Kidney (tissue), 14 donors: Measurements from ENCODE around the gene ZDHHC3. TPM values are rescaled to one million over a fixed set of nuclear protein-coding genes. Genes with fewer than 3 reads are reported as not detected.
A peak's percentile ranks its signal among the peaks of the same experiment; 100 is the strongest.

Source experiments
- DNase-seq, 5 donors: peaks; one replicate each; pipeline ENCODE4 v3.0.0-alpha.2; 2013 to 2020
- FAIRE-seq: peaks from 2 replicates; lab custom pipeline; 2012; peaks lifted over from hg19 to GRCh38; lab: Jason Lieb, UNC
- H3K27ac ChIP-seq, 2 donors: one replicate each; pipeline ENCODE4 v1.7.0; 2013; ENCODE audit warnings: low read depth in 2 of 2, low read length in 2 of 2, inconsistent platforms in 1 of 2
- H3K27me3 ChIP-seq: one replicate; pipeline ENCODE4 v1.7.1; 2013; ENCODE audit warnings: low read length, inconsistent platforms; ENCODE audit not compliant: control insufficient read depth, insufficient read depth
- H3K36me3 ChIP-seq, 3 donors: one replicate each; pipeline versions ENCODE4 v1.7.0 to v1.7.1; 2013; ENCODE audit warnings: low read length in 3 of 3, control low read depth in 1 of 3, inconsistent platforms in 1 of 3; ENCODE audit not compliant: insufficient read depth in 3 of 3, control insufficient read depth in 2 of 3
- H3K4me1 ChIP-seq, 3 donors: one replicate each; pipeline versions ENCODE4 v1.7.0 to v1.7.1; 2013; ENCODE audit warnings: low read length in 3 of 3, inconsistent platforms in 1 of 3, low read depth in 1 of 3; ENCODE audit not compliant: control insufficient read depth in 2 of 3, insufficient read depth in 2 of 3
- H3K4me3 ChIP-seq, 3 donors: one replicate each; pipeline versions ENCODE4 v1.7.0 to v1.8.1; 2013; ENCODE audit warnings: low read length in 3 of 3, control low read depth in 1 of 3, inconsistent platforms in 1 of 3
- H3K9ac ChIP-seq, 3 donors: one replicate each; pipeline versions ENCODE4 v1.7.0 to v1.7.1; 2013; ENCODE audit warnings: low read length in 3 of 3, control low read depth in 1 of 3, inconsistent platforms in 1 of 3
- H3K9me3 ChIP-seq, 3 donors: one replicate each; pipeline versions ENCODE4 v1.7.0 to v1.7.1; 2013; ENCODE audit warnings: low read length in 3 of 3, control low read depth in 1 of 3, inconsistent platforms in 1 of 3; ENCODE audit not compliant: control insufficient read depth in 2 of 3, insufficient read depth in 1 of 3
- intact Hi-C: fragments of 100-400 bp; cut with DNase I; formaldehyde crosslinking; loops from one replicate; pipeline ENCODE4 v1.11.1; 2022
- polyA plus RNA-seq: library from polyadenylated mRNA; stranded (reverse); fragments of 350-450 nt; fragmentation: Illumina TruSeq; extraction: RNeasy Lipid Tissue Mini Kit (QIAGEN cat#74804); gene quantifications from one replicate; pipeline ENCODE4 v1.2.3, GENCODE V29; 2014; ENCODE audit warnings: low read depth, low replicate concordance; ENCODE audit not compliant: insufficient read depth
- total RNA-seq: library from RNA; stranded (reverse); fragmentation: NEBNext Ultra II Directional; extraction: Animal tissue kit (Norgen Biotek cat#: 25700); gene quantifications from one replicate; pipeline ENCODE4 v1.2.1, GENCODE V29; 2021
- TF ChIP-seq, protein P1 (sequence below): IDR thresholded peaks from 3 replicates; pipeline ENCODE4 v1.5.1; 2012; ENCODE audit warnings: mild to moderate bottlenecking, moderate library complexity, borderline replicate concordance; ENCODE audit not compliant: insufficient read depth; ENCODE audit errors: extremely low read depth
- donor health status: control.
- donor health status: control.
- donor health status: control.
- donor health status: control.
- donor health status: control.
- donor health status: DM: yes; HTN: yes; CAD: no.
- donor health status: Normal renal cell carcinoma (clear cell type).

The ZDHHC3 gene
- total and polyA plus RNA-seq, 2 donors from 2014 or later, result 60.2 to 71.5 TPM

DNA sequence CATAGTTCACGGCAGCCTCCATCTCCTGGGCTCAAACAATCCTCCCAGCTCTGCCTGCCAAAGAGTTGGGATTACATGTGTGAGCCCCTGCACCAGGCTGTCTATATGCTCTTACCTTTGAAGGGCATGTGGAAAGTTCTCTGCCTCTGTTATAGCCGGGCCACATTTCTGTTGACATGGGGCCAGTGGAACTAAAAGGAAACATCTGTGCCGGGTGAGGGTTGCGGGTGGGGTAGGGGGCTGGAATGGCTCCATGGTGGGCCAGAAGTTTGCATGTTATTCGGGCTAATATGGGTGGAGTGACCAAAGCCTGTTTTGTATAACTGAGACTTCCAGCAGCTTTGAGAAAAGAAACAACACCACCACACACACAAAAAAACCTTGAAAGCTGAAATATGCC lies 41.8 kb upstream of the ZDHHC3 start:
- Histone ChIP-seq H3K27ac (no peak overlapping the region), H3K9ac (no peak overlapping the region), H3K27me3 (no peaks in the 10 kb centered on the region), H3K4me3 (no peak overlapping the region), H3K36me3 (peaks cover 0 to 2% (median 0%) of the 10 kb centered on the region in 3 donors), H3K4me1 (peaks cover 0 to 5% (median 2%) of the 10 kb centered on the region in 3 donors), H3K9me3 (no peaks in the 10 kb centered on the region)
- TF ChIP-seq, protein P1, sequence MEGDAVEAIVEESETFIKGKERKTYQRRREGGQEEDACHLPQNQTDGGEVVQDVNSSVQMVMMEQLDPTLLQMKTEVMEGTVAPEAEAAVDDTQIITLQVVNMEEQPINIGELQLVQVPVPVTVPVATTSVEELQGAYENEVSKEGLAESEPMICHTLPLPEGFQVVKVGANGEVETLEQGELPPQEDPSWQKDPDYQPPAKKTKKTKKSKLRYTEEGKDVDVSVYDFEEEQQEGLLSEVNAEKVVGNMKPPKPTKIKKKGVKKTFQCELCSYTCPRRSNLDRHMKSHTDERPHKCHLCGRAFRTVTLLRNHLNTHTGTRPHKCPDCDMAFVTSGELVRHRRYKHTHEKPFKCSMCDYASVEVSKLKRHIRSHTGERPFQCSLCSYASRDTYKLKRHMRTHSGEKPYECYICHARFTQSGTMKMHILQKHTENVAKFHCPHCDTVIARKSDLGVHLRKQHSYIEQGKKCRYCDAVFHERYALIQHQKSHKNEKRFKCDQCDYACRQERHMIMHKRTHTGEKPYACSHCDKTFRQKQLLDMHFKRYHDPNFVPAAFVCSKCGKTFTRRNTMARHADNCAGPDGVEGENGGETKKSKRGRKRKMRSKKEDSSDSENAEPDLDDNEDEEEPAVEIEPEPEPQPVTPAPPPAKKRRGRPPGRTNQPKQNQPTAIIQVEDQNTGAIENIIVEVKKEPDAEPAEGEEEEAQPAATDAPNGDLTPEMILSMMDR, result no peak
- intact Hi-C loops, result no loop called here
- no peak for DNase-seq
- FAIRE-seq, result no peak

DNA sequence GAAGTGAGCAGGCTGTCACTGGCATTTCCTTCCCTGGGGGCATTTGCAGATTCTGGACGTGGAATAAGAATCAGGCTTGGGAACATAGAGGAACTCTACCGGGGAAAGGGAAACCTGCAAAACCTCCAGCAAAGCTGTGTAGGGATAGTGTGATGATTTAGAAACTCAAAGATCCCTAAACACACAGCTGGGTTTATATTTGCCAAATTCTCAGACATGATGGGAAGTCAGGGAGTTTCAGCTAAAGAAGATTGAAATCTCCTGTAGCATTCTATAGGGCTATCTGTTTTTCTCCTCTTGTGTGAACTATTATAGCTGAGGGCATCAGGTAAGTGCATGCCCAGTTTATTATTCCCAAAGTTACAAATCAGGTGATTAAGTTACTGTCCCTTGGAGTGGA lies 40.9 kb upstream of the ZDHHC3 start:
- TF ChIP-seq, protein P1, result no peak
- Histone ChIP-seq H3K9me3 (no peaks in the 10 kb centered on the region), H3K36me3 (peaks cover 0 to 5% (median 3%) of the 10 kb centered on the region in 3 donors), H3K9ac (no peak overlapping the region), H3K4me1 (peaks cover 0 to 11% (median 11%) of the 10 kb centered on the region in 3 donors), H3K27ac (no peak overlapping the region), H3K4me3 (no peak overlapping the region), H3K27me3 (no peaks in the 10 kb centered on the region)
- DNase-seq (no peak), FAIRE-seq (no peak)
- intact Hi-C loops, result no loop called here

DNA sequence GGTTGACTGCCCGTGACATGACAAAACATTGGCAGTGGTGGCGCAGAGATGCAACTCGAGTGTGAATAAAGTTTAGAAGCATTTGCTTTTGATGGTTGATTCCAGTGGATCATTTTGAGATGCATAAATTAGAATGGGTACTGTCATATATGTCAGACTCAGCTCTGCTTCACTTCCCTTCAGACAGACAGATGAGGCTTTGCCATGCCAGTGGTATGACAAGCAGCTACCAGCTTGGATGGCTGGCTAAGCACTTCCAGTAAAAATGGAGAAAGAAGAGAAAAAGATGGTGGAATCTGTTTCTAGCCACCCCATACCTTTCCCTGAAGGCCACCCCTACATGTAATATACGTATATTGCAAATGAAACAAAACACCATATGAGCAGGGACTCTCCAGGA lies 36.6 kb upstream of the ZDHHC3 start:
- no peak for FAIRE-seq
- Histone ChIP-seq H3K9me3 (no peaks in the 10 kb centered on the region), H3K36me3 (peaks cover 4 to 8% (median 6%) of the 10 kb centered on the region in 3 donors), H3K27me3 (no peaks in the 10 kb centered on the region), H3K9ac (no peak overlapping the region), H3K27ac (peak overlapping the region; percentile 71), H3K4me3 (no peak overlapping the region), H3K4me1 (peaks cover 4 to 25% (median 17%) of the 10 kb centered on the region in 3 donors)
- TF ChIP-seq, protein P1, result no peak
- no peak for DNase-seq
- intact Hi-C loops, result no loop called here
